OCI-LY3 (cell line): ENCODE measurements around the gene CAV1.

Experiments
- H2AFZ ChIP-seq: fragments of 200-600, 300-600 bp; shearing (Covaris generic); 2 replicates; pipeline ENCODE4 v1.6.0; 2014; ENCODE audit warnings: antibody characterized with exemption, low read depth, low read length
- H3K27ac ChIP-seq: fragments of 200-600, 300-600 bp; sonication (generic); 2 replicates; pipeline ENCODE4 v1.5.1; 2014; ENCODE audit warnings: mild to moderate bottlenecking, low read length, moderate library complexity, mixed read lengths
- H3K27me3 ChIP-seq: fragments of 200-600, 300-600 bp; sonication (generic); 2 replicates; pipeline ENCODE4 v1.6.1; 2014; ENCODE audit warnings: low read depth, low read length, mixed read lengths
- H3K36me3 ChIP-seq: fragments of 200-600, 300-600 bp; sonication (generic); replicated peaks from 2 replicates; pipeline ENCODE3; 2014; ENCODE audit warnings: low read depth, low read length, mixed read lengths
- H3K4me1 ChIP-seq: fragments of 300-600, 200-600 bp; sonication (generic); 2 replicates; pipeline ENCODE4 v1.6.1; 2014; ENCODE audit warnings: low read length, mixed read lengths
- H3K4me2 ChIP-seq: fragments of 200-600, 300-600 bp; sonication (generic); 2 replicates; pipeline ENCODE4 v1.6.1; 2014; ENCODE audit warnings: low read length, mixed read lengths
- H3K4me3 ChIP-seq: fragments of 300-600, 200-600 bp; sonication (generic); 2 replicates; pipeline ENCODE4 v1.5.1; 2014; ENCODE audit warnings: antibody characterized with exemption, mild to moderate bottlenecking, low read length, moderate library complexity
- H3K79me2 ChIP-seq: fragments of 300-600, 200-600 bp; shearing (Covaris generic); 2 replicates; pipeline ENCODE4 v1.6.1; 2014; ENCODE audit warnings: mild to moderate bottlenecking, low read length, mixed read lengths
- H3K9ac ChIP-seq: fragments of 300-600, 200-600 bp; shearing (Covaris generic); 2 replicates; pipeline ENCODE4 v1.6.0; 2014; ENCODE audit warnings: mild to moderate bottlenecking, low read length, moderate library complexity
- H3K9me3 ChIP-seq: fragments of 200-600, 300-600 bp; shearing (Covaris generic); 2 replicates; pipeline ENCODE4 v1.6.1; 2014; ENCODE audit warnings: low read length, mixed read lengths; ENCODE audit not compliant: insufficient read depth
- H4K20me1 ChIP-seq: fragments of 200-600, 300-600 bp; sonication (generic); 2 replicates; pipeline ENCODE4 v1.6.1; 2016; ENCODE audit warnings: low read length, mixed read lengths; ENCODE audit not compliant: insufficient read depth
- CTCF ChIP-seq: fragments of 200-600, 300-600 bp; sonication (generic); IDR thresholded peaks from 2 replicates; pipeline ENCODE4 v1.5.1; 2014; ENCODE audit warnings: antibody characterized with exemption, low read length, low read depth
- EZH2phosphoT487 ChIP-seq: fragments of 200-600 bp; shearing (Covaris generic); IDR thresholded peaks from 2 replicates; pipeline ENCODE4 v1.6.1; 2018; ENCODE audit warnings: antibody characterized with exemption, mixed run types, low read depth

Gene CAV1

DNA sequence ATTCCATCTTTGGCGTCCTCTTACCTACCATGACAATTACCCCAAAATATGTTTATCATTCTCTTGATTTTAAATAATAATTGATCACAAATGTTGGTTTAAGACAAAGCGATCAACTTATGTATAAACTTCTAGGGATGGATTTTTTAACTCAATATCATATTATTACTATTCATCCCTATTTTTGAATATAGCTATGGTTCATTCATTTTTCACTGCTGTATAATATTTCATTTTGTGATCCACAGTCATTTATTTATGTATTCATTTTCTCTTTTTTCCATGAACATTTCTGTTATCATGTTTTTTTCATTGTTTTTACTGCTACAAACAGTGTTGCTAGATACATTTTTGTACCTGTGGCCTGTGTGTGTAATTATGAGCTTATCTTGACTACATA lies 85.9 kb downstream of the CAV1 start:
- H2AFZ ChIP-seq, result no peak overlapping the region
- H3K79me2 ChIP-seq, result no peaks in the 10 kb centered on the region
- H4K20me1 ChIP-seq, result no peaks in the 10 kb centered on the region
- H3K9ac ChIP-seq, result no peak overlapping the region
- H3K4me1 ChIP-seq, result no peaks in the 10 kb centered on the region
- no peak overlapping the region for H3K4me3 ChIP-seq
- H3K4me2 ChIP-seq, result no peak overlapping the region
- no peaks in the 10 kb centered on the region for H3K27me3 ChIP-seq
- no peaks in the 10 kb centered on the region for H3K36me3 ChIP-seq
- TF ChIP-seq EZH2phosphoT487 (no peak), CTCF (no peak)
- H3K27ac ChIP-seq, result no peak overlapping the region
- no peaks in the 10 kb centered on the region for H3K9me3 ChIP-seq
